ENCODE results near the gene KRTAP22-1.

The KRTAP22-1 gene

DNA sequence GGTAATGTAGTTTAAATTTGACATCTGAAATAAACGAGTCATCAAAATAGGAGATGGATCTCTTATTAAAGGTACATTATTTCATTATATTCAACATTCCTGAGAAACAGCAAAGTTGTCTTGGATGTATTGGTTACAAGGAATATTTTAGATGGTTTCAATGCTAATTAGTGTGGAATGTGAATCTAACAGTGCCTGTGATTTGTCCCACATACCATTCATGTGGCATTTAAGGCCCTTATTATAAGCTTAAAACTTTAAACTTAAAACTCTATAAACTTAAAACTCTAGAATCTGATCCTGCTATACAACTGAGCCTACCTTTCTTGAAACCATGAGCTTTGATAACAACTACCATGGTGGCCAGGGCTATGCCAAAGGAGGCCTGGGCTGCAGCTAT lies at the start of gene KRTAP22-1:
Gene KRTAP22-1, plus strand, starts transcription at position 301 of the 400 bp plus-strand sequence.
- no peak for DNase-seq

DNA sequence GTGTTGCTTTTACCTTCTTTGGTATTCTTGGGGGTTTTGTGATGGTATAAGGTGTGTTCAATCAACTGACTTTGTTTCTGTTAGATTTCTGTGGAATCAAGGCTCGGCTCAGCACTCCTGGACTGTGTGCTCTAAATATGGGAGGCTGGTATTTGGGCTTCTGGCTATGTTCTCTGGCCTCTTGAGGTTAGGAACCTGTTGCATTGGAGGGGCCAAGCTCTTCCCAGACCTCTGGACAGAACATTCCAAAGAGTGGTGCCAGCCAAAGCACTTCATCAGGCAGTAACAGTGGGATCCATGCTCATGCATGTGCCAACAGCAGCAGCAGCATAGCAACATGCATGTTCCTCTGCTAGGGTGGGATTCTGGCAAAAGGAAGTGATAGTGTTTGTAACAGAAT lies 48.1 kb upstream of the KRTAP22-1 start:
- no peak for DNase-seq

DNA sequence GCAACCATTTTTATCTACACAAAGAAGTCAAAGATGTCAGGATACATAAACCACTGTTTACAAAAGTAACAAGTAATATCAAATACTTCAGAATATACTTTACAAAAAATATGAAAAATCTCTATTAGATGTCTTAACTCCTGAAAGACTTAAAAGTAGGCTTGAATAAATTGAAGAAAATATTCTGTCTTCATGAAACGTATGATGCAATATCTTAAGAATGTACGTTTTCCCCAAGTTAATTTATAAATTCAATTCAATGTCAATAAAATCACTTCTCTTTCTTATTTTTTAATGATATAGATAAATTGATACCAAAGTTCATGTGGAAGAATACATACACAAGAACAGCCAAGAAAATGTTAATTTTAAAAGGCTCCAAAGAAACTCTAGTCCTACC lies 45.8 kb upstream of the KRTAP22-1 start:
- no peak for DNase-seq

DNA sequence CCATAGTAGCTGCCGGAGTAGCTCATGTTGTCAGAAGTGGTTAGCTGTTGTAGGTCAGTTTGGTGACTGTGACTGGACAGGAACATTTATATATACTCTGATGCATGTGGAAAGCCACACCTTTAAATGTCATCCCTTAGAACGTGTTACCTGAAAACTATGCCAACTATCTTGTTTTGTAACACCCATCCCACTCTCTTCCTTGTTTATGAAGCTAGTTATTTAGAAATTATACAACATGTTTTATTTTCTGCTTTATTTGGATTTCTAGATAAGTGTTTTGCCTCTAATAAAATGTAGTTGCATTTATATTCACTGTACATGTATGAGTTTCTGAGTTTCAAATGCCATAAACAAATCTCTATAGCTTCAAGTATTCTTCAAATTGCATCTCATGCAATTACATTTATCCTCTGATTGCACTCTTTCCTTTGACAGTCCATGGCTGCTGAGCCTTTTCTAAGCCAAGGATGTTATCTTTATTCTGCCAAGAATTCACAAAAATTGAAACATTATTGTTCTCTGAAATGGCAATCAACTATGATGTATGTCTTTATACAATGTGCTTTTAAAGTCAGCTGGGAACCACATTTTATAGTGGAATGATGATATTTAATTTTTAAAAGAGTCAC lies 39.5 kb upstream of the KRTAP22-1 start, which contains the start of gene KRTAP19-7:
Gene KRTAP19-7, minus strand, starts transcription at position 51 of the 632 bp plus-strand sequence. Its CDS starts 25 bp downstream, at position 26.
- no peak for DNase-seq

DNA sequence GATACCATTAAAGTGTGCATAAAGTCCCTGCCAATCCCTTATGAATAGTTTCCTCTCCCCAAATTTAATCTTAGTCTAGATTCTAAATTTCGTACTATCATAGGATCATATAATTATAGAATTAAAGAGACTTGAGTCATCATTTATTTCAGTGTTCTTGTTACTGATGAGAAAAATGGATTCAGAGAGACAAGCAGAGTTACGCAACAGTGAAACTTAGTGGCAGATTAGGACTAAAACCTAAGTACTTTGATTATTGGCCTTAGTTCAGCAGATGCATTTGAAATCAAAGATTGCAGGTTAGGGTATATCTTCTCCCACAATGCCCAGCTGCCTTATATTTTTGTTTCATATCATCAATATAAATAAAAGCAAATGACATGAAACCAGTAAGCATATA lies 38.9 kb upstream of the KRTAP22-1 start:
- no peak for DNase-seq

DNA sequence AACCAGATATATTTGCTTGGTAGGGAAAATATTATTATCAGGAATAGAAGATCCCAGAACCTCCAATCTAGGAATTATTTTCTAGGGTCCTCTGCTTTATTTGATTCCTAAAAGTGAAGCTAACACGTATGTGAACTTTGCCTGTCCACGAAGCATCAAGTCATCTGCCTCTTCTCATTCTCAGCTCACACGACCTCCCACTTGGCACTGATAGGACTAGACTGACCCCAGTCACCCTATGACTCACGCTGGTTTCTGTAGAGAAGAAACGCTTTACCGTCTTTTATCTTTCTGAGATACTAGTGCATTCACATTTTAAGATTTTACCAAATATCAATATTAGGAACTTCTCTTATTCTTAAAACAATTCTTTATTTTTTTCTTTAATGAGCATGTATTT lies 37.8 kb upstream of the KRTAP22-1 start:
- no peak for DNase-seq

DNA sequence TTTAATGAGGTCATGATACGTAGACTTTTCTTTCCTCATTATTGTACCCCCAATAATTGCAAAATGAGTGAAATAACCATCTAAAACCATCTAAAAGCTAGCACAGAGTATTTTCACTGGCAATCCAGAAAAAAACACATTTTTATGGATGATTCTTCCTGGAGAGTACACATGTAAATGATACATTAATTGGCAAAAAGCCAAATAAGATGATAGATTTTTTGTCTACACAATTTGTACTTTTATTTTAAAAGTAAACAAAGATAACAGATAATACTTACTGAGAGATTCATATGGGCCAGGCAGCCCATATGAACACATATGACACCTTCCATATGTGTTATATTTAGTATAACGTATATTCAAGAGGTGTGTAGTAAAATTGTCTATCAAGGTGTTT lies 37.3 kb upstream of the KRTAP22-1 start:
- DNase-seq, result no peak

DNA sequence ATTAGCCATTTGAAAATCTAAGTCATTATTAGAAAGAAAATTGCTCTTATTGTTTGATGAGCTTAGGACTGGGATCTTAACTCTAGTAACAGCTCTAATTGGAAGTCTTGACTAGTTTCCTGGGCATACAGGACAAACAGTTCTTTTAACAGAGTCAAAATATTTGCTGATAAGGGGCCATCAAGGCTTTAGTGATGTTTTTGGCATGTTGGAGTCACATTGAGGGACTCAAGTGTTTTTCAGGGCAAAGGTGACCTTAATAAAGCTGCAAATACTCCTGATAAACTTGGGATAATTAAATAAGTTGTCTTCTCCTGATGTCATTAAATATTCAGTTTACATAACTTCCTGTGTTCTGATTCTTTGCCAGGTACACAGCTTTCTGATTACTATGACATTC lies 33.3 kb upstream of the KRTAP22-1 start:
- DNase-seq, result no peak

DNA sequence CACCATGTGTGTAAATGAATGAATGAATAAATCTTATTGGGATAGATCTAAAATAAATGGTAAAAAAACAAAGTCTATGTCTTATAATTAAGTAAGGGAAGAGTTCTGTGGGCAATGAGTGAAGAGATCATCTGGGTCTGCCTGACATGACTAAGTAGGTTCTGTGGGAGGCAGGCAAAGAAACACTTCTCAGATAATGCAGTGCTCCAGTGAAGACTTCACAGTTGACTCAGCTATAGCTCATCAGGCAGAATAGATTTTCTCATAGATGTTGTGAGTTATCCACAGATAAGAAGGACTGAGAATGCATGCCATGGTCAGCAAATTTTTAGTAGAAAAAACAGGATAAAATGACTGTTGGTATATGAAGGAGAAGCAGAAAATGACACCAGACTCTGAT lies 23.1 kb upstream of the KRTAP22-1 start:
- no peak for DNase-seq

DNA sequence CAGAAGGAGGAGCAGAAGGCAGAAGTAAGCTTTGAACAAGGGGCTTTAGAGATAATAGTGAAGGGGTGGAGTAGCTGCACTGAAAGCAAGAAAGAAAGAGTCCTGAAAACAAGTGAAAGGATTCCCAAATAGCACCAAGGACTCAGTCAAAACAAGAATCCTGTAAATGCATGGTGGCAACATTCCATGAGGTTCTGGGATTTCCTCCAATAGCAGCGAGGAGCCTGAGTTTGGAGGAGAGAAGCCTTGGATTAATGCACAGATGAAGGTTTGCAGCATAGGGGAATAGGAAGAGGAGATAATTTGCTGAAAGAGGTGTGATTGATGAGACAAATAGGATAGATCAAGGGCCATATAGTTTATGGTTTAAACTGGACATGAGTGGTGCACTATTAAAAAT lies 21.5 kb upstream of the KRTAP22-1 start:
- no peak for DNase-seq

DNA sequence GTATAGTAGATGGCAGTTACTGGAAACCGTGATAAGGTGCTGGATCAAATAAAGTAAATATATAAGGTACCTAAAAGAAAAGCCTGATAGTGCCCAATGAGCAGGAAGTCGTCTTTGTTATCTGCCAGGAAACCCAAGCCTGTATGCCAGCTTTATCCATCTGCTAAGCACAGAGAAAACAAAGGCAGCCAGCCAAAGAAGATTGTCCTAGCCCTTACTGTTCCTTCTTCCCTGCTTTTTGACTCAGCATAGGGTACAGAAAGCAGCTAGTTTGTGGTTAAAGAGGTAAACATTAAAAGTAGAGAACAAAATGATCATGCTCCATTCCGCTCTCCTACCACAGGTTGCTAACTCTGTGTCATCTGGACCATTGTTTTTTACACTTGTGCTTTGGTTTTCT lies 20.8 kb upstream of the KRTAP22-1 start:
- DNase-seq, result no peak

DNA sequence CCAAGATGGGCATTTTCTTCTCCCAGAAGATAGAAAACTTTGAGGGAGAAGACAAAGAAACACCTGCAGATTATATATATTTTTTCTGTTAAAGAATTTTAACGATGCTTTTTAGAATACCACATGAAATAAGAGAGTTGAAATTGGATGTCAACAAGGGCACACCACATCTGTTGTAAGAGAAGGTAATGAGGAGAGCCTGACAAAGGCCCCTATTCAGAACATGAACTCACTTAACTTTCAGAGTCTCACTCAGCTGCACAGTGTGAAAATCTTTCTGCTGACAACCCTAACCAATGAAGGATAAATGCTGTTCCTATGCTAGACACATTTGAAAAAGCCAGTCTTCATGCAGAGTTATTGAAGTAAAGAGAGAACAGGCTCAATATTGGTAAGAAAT lies 18.0 kb upstream of the KRTAP22-1 start:
- no peak for DNase-seq

DNA sequence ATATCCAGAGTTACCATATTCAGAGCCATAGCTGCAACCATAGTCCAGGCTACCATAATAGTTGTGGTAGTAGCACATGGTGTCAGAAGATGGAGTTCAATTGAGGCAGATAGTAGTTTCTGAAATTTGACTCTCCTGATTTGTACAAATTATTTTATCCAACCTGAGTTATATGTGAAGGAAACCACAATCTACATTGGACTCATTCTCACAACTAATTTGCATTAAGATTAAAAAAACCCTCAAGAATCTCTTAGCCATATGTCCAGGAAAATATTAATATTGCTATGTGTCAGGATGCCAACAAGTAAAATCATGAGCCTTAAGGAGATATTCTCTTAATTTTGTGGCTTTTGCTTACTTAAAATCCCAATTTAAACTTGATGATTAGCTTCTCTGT lies 10.6 kb upstream of the KRTAP22-1 start, which contains the start of gene KRTAP22-2:
Gene KRTAP22-2, minus strand, starts transcription at position 101 of the 400 bp plus-strand sequence.
- no peak for DNase-seq

DNA sequence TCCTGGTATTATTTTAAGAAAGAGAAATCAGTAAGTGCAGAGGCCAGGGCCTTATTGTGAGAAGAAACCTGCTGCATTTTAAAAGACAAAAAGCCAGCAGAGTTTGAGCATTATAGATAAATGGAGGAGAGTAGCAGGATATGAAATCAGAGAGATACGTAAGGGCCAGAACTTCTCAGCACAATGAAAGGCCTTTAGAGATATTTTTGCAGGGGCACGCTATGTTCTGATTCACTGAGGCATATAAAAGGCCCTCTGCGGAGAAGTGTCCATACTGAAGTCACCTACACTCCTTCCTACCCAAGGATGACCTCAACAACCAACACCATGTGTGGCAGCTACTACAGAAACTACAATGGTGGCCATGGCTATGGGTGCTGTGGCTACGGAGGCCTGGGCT lies 8.7 kb upstream of the KRTAP22-1 start, which contains the start of gene KRTAP6-3:
Gene KRTAP6-3, plus strand, starts transcription at position 301 of the 400 bp plus-strand sequence. Its CDS starts 6 bp downstream, at position 307.
- no peak for DNase-seq

DNA sequence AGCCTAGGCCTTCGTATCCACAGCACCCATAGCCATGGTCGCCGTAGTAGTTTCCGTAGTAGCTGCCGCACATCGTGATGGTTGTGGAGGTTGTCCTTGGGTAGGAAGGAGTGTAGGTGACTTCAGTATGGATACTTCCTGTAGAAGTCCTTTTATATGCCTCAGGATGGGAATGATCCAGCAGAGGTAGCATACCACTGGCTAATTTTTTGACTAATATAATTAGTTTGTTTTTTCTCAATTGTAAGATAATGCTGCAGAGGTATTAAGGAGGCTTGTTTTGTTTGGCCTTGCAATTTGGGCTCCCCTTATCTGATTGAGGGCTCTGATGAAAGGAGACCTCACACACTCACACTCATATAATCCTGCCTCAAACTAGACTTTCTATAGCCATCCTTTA lies 2.1 kb upstream of the KRTAP22-1 start, which contains the start of gene KRTAP6-2:
Gene KRTAP6-2, minus strand, starts transcription at position 101 of the 400 bp plus-strand sequence. Its CDS starts 28 bp downstream, at position 73.
- DNase-seq, result no peak

DNA sequence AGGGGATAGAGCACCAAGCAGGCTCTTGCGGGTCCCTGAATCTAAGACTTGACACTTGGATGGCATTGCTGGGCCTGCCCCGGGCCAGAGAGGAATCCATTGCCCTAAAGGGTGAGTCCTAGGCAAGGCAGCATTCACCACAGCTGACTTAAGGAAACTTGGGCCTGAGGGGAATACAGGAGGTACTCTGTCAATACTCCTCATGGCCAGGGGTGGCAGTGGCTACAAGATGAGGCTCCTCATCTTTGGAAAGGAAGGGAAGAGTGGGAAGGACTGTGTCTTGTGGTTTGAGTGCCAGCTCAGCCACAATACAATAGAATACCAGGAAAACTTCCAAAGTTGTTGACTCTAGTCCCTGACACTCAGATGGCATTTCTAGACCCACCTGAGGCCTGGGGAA lies 5.1 kb downstream of the KRTAP22-1 start:
- no peak for DNase-seq

DNA sequence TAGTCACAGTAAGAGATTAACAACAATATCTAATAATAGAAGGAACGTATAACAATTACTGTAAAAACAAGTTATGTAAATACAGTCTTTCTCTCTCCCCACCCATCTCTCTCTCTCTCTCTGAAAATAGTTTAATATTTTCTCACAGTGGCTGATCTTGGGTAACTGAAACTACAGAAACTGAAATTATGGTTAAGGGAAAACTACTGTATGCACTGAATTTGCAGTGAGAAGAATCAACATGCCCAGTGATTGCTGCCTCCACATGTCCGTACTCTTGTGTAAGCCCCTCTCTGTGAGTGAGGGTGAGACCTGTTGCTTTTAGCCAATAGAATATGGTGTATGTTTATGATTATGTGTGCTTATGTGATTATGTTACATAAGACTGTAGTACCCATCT lies 11.2 kb downstream of the KRTAP22-1 start:
- no peak for DNase-seq

DNA sequence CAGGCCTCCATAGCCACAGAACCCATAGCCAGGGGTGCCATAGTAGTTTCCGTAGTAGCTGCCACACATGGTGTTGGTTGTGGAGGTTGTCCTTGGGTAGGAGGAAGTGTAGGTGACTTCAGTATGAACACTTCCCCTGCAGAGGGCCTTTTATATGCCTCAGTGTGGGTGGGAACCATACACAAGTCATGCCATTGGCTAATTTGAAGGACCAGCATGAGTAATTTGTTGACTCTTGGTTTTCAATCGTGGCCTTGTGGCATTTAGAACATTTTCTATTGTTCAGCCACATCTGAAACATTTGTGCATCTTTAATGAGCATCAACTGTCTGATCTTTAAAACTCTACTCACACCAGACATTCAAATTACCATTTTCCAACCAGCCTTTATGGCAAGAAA lies 12.9 kb downstream of the KRTAP22-1 start, which contains the start of gene KRTAP6-1:
Gene KRTAP6-1, minus strand, starts transcription at position 95 of the 400 bp plus-strand sequence. Its CDS starts 26 bp downstream, at position 69.
- no peak for DNase-seq

DNA sequence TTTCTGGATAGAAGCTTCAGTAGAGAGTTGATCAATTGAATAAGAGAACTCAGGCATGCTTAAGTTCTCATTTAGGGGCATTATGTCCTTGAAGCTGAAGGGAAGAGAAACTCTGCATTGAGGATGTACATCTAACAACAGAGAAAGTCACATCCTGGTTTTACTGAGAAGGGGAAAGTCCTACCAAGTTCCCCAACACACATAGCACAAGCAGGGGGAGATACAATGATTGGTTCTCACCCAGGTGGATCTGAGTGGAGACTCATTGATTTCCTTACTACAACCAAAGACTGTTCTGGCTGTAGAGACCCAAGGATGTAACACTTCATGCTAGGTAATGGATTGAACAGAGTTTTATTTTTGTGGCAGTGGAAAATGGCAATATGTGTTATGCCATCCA lies 14.3 kb downstream of the KRTAP22-1 start:
- no peak for DNase-seq

DNA sequence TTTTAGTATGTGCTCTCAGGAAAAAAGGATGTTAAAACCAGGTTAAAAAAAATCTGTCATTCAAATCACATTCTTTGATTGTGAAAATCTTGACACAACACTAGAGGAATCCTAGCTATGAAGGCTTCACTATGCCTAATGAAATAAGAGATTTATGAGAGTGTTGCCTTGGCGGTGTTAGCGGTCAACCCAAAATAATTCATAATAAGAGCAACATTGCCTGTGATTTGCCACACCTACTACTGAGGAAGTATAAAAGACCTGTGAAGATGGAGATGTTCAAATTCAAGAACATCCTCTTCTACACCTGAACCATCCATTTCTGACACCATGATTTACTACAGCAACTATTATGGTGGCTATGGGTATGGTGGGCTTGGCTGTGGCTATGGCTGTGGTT lies 15.2 kb downstream of the KRTAP22-1 start, which contains the start of gene KRTAP20-1:
Gene KRTAP20-1, plus strand, starts transcription at position 301 of the 400 bp plus-strand sequence. Its CDS starts 30 bp downstream, at position 331.
- DNase-seq, result no peak

DNA sequence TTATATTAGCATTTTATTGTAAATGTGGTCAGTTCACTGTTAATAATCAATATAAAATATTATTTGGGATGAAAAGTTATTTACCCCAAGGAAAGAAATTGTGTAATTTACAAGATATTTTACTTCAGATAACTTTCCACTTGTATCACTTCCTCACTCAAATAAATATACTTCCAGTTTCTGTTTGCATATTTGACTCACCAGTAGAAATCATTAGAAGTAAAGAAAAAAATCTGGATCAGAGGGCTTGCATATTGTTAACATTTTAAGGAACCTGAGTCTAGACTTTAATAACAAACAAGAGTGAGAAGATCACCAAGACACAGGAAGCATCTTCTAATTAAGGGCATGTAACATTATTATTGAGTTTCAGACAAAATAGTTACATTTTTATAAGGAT lies 19.2 kb downstream of the KRTAP22-1 start:
- DNase-seq, result no peak

DNA sequence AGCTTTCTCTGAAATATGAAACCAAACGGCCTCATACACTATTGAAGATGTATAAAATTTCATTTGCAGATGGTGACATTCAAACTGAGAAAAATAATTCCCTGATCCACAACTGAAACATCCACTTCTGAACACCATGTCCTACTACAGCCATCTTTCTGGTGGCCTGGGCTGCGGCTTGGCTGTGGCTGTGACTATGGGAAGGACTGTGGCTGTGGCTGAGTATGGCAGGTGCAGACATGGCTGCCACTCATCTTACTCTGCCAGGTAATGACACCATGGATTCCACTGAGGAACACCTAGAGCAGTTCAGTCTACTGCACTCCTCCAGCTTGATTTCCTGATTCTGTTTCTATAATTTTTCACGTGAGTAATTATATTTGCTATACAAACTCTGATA lies 19.6 kb downstream of the KRTAP22-1 start, which contains the start of gene KRTAP20-4:
Gene KRTAP20-4, plus strand, starts transcription at position 106 of the 400 bp plus-strand sequence.
- no peak for DNase-seq

DNA sequence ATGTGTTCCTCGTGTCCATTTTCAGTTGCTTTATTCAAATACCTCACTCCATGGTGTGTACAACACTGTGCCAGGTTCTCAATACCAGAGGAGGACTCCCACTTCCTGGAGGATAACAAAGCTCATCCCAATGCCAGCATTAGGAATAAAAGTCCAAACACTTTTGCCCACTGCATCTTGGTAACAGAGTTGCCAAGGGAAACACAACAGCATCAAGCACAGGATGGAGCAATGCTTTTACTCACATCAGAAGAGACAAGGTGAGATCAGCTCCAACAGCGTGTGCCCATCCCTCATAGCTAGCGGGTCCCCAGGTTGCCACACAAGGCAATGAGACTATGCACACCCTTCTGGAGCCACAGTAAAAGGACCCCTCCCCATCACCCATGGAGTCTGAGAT lies 22.5 kb downstream of the KRTAP22-1 start:
- DNase-seq, result no peak

DNA sequence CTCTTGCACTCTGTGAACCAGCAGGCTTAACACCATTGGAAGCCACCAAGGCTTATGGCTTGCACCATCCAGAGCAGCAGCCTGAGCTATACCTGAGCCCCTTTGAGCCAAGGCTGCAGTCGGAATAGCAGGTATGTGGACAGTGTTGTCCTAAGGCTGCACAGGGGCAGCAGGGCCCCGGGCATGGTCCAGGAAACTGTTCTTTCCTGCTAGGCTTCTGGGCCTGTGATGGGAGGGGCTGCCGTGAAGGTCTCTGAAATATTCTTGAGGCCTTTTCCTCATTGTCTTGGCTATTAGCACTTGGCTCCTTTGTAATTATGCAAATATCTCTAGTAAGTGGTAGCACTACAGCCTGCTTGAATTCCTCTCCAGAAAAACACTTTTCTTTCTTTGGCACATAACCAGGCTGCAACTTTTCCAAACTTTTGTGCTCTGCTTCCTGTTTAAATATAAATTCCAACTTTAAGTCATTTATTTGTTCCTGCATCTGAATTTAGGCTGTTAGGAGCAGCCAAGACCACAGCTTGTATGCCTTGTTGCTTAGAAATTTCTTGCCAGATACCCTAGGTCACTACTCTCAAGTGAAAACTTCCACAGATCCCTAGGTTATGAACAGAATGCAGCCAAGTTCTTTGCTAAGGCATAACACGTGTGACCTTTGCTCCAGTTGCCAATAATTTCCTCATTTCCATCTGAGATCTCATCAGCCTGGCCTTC lies 24.7 kb downstream of the KRTAP22-1 start:
- DNase-seq, result no peak

All from KG1 (cell line).